Fibroblast of skin of left biceps (primary cell): ENCODE results near the gene NAMPT.
A peak's percentile ranks its signal among the peaks of the same experiment; 100 is the strongest.
"Not testable (repeated sequence)": the region's sequence is repeated elsewhere in the genome, so short reads cannot be mapped to it uniquely, and the experiment has no call there.

ENCODE experiments used
- DNase-seq, 2 experiments: peaks; one replicate each; pipeline ENCODE4 v3.0.0-alpha.2; 2013; ENCODE audit warnings: low read depth in 2 of 2

NAMPT gene

DNA sequence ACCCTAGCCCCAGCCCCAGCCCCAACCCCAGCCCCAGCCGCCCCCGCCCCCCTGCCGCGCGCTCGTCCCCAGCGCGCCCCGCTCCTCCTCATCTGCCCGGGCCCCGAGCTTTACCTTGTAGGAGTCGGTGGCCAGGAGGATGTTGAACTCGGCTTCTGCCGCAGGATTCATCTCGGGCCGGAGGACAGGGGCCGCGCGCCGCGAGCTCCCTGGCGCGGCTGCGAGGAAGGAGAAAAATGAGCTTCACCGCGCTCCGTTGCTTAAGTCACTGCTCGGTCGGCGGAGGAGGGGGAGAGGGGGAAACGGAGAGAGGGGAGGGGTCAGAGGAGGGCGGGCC lies at the start of gene NAMPT:
TSS of gene NAMPT (minus strand) at position 270 of the 337 bp plus-strand sequence. CDS start at position 171, 99 bp downstream.
- no peak for DNase-seq

GRCh38 chr7:106332201-106332600 lies 47.4 kb upstream of the NAMPT start:
- DNase-seq: no peak

- no peak for DNase-seq
Measured at GRCh38 chr7:106331441-106332175, 46.8 kb upstream of the NAMPT start.

- DNase-seq: peak; percentile 28 to 41
Measured at GRCh38 chr7:106329971-106330733, 45.4 kb upstream of the NAMPT start.

GRCh38 chr7:106329408-106329807 lies 44.6 kb upstream of the NAMPT start:
- DNase-seq: no peak

DNA sequence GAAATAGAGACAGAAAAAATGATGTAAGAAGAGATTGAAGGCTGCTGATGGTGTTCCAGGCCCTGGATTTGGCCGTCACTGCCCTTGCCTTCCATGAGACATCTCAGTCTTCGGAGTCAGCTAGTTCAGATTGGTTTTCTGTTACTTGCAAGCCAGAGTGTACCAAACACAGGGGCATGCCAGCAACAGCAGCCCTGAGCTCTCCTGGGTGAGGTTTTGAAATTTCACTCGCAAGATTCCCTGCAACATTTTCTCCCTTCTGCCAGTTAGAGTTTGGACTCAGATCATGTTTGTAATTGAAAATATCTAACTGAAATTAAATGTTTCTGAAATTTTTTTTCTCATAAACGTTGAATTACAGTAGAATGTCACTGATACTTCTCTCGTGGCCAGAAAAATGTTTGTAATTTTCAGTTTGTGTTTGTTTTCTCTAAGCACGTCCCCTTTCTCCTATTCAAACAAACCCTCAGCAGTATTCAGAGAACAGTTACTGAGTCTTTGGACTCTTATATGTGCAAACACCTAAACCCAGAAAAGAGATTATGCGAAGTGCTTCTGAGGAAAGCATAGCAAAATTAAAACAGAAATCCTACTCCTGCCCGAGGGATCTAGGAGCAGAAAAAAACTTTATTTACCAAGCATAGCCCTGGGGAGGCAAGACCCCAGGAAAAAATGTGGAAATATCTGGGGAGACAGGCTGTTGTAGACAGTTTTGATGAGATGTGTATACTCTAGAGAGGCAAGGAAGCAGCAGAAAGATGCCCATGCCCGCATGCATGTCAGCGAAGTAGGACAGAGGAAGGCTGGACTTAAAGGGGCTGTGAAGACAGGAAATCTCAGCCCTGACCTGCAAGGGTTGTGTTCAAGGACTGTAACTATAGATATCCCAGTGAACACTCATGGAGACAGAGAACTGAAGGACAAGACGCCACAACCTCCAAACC lies 43.0 kb upstream of the NAMPT start:
- DNase-seq: no peak

DNA sequence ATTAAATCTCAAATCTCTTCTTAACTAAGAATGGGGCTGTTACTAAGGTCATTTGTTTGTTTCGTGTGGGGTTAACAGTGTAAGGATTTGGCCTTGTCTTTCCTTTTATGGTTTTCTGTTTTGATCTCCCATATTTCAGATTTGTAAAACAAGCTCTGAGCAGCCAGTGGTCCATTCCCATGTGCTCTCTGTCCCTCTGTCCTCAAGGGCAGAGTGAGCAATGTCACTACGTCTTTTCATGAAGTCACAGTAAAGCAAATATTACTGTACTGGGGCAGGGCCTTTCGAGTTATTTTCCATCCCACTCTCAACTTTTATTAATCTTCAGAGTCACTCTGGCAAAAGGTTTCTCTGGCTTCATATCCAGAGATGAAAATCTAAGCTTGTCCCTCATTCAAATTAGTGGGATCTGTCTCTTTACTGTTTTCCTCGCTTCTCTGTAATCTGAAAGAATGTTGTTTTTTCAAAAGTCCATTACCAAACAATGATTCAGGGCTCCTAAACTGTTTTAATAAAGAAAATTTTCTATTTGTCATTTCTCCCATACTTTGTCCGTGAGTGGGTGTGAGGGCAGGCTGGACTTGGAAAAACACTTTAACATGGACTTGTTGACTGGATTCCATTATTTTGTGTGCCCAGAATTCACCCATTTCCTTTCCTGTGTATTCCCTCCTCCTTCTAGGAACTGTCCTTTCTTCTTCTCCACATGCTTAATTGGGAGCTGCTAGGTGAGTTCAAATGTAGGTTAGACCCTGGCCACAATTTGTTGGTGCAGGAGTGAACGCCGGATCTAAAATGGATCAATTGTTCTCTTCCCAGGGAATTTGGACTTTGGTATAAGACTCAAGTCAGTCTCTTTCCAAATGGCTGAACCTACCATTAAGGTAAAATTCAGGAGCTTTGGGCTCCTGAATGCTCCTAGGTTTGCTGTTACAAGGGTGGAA lies 42.1 kb upstream of the NAMPT start:
- DNase-seq: no peak

DNA sequence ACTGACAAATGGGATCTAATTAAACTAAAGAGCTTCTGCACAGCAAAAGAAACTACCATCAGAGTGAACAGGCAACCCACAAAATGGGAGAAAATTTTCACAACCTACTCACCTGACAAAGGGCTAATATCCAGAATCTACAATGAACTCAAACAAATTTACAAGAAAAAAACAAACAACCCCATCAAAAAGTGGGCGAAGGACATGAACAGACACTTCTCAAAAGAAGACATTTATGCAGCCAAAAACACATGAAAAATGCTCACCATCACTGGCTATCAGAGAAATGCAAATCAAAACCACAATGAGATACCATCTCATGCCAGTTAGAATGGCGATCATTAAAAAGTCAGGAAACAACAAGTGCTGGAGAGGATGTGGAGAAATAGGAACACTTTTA lies 39.7 kb upstream of the NAMPT start:
- DNase-seq: not testable (repeated sequence)

DNA sequence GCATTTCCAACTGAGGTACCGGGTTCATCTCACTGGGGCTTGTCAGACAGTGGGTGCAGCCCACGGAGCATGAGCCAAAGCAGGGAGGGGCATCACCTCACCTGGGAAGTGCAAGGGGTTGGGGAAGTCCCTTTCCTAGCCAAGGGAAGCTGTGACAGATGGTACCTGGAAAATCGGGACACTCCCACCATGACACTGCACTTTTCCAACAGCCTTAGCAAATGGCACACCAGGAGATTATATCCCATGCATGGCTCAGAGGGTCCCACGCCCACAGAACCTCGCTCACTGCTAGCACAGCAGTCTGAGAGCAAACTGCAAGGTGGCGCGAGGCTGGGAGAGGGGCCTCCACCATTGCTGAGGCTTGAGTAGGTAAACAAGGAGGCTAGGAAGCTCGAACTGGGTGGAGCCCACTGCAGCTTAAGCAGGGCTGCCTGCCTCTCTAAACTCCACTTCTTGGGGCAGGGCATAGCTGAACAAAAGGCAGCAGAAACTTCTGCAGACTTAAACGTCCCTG lies 35.5 kb upstream of the NAMPT start:
- DNase-seq: not testable (repeated sequence)

- no peak for DNase-seq
Measured at GRCh38 chr7:106318482-106318881, 33.7 kb upstream of the NAMPT start.

DNA sequence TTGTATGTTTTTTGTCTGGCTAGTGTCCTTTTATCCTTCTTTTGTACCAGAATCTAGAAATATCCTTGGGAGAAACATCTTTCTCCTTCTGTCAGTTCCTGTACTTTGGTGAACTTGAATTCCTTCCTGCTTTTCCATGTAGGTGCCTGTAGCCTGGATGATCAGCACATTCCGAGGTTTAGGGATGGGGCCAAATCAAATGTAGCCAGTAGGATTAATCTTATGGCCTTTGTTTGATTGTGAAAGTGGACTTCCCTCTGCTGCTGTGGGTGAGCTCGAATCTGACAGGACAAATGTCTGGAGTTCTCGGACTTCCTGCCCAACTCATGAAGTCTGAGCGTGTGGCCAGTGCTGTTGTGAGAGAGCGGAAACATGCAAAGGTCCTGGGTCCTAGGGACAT lies 33.2 kb upstream of the NAMPT start:
- peak in 1 of 2 experiments; percentile 8 for DNase-seq

- DNase-seq: no peak
Measured at GRCh38 chr7:106316947-106317346, 32.2 kb upstream of the NAMPT start.

DNA sequence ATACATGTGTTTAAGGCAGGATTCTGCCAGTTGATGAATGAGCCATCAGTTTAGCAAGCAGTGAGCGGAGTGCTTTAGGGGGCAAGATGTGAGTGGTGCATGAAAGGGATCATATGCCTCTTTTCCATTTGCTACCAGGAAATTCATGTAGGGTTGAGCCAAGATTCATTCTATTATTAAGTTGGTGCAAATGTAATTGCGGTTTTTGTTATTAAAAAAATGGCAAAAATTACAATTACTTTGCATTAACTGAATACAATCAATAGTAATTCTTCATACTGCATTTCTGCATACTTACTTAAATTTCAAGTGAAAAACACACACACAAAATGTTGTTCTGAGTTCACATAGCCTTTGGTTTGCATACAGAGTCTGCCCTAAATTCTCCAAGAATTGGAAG lies 30.1 kb upstream of the NAMPT start:
- no peak for DNase-seq

- no peak for DNase-seq
Measured at GRCh38 chr7:106313966-106314365, 29.2 kb upstream of the NAMPT start.

- peak; percentile 33 for DNase-seq
Measured at GRCh38 chr7:106313456-106313901, 28.7 kb upstream of the NAMPT start.

- no peak for DNase-seq
Measured at GRCh38 chr7:106312906-106313305, 28.1 kb upstream of the NAMPT start.

DNA sequence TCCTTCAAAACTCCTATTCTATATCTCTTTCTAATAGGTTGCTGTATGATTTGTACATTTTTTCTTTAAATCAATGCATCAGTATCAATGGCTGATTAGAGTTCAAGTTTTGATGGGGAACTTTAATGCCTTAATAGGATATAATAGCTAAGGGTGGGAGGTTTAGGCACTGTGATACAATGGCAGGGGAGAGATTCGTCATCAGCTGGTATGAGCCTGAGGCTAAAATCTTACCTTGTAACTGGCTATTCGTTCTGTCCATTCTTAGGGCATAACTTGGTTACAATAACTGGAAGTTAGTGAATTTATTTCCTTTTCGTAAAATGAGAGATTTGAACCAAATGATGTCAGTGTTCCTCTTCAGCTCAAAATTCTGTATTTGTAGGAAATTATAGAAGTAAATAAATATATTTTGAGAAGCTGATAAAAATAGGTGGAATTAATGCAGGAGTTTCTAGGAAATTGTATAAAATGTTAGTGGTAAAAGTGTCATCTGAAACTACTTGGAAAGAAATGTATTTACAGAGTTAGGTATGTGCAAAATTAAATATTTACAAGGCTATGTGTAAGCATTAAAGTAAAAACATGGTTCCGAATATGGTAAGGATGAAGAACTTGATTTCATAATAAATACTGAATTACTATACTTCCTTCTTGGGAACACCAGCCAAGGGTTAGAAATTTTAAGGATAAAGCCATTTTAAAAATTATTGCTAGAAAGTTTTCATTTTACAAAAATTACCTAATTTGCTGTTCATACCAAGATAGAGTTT lies 27.5 kb upstream of the NAMPT start:
- no peak for DNase-seq

DNA sequence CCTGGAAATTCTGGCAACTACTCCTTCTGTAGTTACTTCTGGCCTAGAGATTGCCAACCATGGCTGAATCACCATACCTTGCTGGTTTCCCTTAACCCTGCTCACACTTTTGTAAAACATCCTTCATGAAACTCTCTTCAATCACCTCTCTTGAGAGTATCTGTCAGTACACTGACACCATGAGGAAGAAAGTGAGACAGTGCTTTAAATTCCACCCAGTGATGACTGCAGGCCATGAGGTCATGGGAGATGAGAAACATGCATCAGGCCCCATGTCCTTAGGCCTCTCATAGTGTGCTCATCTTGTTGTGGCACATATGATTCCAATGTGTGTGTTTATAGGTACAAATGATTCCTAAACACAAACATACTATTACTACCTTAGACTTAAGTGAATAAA lies 24.6 kb upstream of the NAMPT start:
- no peak for DNase-seq

DNA sequence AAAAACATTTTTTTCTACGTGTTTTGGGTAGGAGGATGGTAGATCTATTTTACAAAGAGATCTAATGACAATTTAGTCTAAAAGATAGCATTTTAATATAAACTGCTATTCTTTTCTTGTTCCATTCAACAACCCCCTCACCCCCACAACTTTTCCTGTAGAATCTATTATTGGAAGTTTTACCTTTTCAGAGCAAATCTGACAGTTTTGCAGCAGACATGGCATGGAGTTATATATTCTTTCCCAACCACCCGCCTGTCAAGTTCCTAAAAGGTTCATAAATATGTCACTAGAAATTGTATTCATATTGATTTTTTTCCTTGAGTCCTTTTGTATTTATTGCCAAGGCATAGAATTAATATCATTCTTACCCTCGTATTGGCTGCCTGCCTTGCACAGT lies 21.5 kb upstream of the NAMPT start:
- no peak for DNase-seq

- DNase-seq: no peak
Measured at GRCh38 chr7:106305732-106306131, 20.9 kb upstream of the NAMPT start.
